ENCODE measurements around the gene DDX20.

The DDX20 gene

GRCh38 chr1:111747947-111748346, 7.8 kb upstream of the DDX20 start:
- no peak for DNase-seq (ENCODE audit: low read depth)
- TF ChIP-seq, protein P1, sequence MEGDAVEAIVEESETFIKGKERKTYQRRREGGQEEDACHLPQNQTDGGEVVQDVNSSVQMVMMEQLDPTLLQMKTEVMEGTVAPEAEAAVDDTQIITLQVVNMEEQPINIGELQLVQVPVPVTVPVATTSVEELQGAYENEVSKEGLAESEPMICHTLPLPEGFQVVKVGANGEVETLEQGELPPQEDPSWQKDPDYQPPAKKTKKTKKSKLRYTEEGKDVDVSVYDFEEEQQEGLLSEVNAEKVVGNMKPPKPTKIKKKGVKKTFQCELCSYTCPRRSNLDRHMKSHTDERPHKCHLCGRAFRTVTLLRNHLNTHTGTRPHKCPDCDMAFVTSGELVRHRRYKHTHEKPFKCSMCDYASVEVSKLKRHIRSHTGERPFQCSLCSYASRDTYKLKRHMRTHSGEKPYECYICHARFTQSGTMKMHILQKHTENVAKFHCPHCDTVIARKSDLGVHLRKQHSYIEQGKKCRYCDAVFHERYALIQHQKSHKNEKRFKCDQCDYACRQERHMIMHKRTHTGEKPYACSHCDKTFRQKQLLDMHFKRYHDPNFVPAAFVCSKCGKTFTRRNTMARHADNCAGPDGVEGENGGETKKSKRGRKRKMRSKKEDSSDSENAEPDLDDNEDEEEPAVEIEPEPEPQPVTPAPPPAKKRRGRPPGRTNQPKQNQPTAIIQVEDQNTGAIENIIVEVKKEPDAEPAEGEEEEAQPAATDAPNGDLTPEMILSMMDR (IDR thresholded peaks at IDR 0.05; ENCODE audit: insufficient read depth, low read depth, low read length, missing control alignments), result no peak
- H3K4me3 ChIP-seq (ENCODE audit: low read depth, low read length), result no peak overlapping the region

- TF ChIP-seq, protein P1 (IDR thresholded peaks at IDR 0.05; ENCODE audit: insufficient read depth, low read depth, low read length, missing control alignments), result no peak
- H3K4me3 ChIP-seq (ENCODE audit: low read depth, low read length), result no peak overlapping the region
- no peak for DNase-seq (ENCODE audit: low read depth)
Observed at GRCh38 chr1:111749628-111750027, 6.1 kb upstream of the DDX20 start.

DNA sequence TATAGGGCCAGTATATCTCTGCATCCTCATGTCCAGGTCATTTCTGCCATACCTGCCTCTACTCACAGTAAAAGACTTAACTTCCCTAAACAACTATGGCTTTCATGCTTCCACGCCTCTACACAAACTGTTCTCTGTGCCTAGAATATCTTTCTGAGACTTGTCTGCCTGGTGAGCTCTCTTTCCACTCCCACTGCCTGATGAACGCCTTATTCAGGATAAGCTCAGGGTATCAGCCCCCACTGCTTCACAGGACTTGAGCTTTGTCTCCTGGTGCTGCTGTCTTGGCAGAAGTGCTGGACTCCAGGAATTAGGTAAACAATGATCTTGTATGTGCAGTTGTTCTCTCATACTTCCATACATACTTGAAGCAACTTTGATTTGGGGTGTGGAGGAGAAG, 4.8 kb upstream of the DDX20 start:
- H3K4me3 ChIP-seq (ENCODE audit: low read depth, low read length), result no peak overlapping the region
- DNase-seq (ENCODE audit: low read depth), result no peak
- TF ChIP-seq, protein P1 (IDR thresholded peaks at IDR 0.05; ENCODE audit: insufficient read depth, low read depth, low read length, missing control alignments), result no peak

- DNase-seq (ENCODE audit: low read depth), result no peak
- no peak overlapping the region for H3K4me3 ChIP-seq (ENCODE audit: low read depth, low read length)
- TF ChIP-seq, protein P1 (IDR thresholded peaks at IDR 0.05; ENCODE audit: insufficient read depth, low read depth, low read length, missing control alignments), result no peak
Observed at GRCh38 chr1:111751906-111752575, 3.7 kb upstream of the DDX20 start.

DNA sequence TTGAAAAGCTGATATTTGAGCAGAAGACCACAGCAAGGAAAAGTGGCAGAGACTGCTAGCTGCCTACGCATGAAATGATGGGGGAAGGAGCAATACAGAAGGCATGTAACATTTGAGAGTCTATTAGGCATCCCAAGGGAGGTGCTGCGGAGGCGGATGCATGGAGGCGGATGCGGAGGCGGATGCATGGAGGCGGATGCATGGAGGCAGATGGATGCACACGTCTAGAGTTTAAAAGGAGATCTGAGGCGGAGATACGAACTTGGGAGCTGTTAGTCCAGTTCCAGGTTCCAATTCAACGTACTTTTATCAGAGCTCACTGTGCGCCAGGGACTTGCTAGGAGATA, 744 bp upstream of the DDX20 start:
- TF ChIP-seq, protein P1 (IDR thresholded peaks at IDR 0.05; ENCODE audit: insufficient read depth, low read depth, low read length, missing control alignments), result no peak
- DNase-seq (ENCODE audit: low read depth), result peak; percentile 54
- H3K4me3 ChIP-seq (ENCODE audit: low read depth, low read length), result peak overlapping the region; percentile 86

DNA sequence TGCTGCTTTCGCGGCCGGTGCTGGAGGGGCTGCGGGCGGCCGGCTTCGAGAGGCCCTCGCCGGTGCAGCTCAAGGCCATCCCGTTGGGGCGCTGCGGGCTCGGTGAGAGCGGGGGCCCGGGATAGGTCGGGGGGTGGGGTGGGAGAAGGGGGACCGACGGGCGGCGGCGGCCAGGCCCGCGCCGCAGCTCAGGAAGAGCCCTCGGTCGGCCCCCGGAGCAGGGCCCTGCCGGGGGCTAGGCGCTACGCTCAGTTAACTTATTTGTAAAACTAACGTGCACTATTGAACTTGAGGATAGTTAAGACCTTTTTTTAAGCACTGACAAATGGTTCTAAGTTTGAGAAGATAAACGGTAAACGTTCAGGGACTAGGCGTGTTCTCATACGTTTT, 418 bp downstream of the DDX20 start:
- H3K4me3 ChIP-seq (ENCODE audit: low read depth, low read length), result peak overlapping the region; percentile 86
- no peak for DNase-seq (ENCODE audit: low read depth)
- TF ChIP-seq, protein P1 (IDR thresholded peaks at IDR 0.05; ENCODE audit: insufficient read depth, low read depth, low read length, missing control alignments), result no peak

GRCh38 chr1:111758373-111758772, 2.7 kb downstream of the DDX20 start:
- H3K4me3 ChIP-seq (ENCODE audit: low read depth, low read length), result no peak overlapping the region
- no peak for DNase-seq (ENCODE audit: low read depth)
- TF ChIP-seq, protein P1 (IDR thresholded peaks at IDR 0.05; ENCODE audit: insufficient read depth, low read depth, low read length, missing control alignments), result no peak

Measured in GM12865 (cell line).